ENCODE measurements around the gene SLC12A9. TPM values are rescaled to one million over a fixed set of nuclear protein-coding genes. Genes with fewer than 3 reads are reported as not detected.

Gene SLC12A9
- total and polyA plus RNA-seq, 7 donors, result 2.2 to 4.7 (median 3.3) TPM

DNA sequence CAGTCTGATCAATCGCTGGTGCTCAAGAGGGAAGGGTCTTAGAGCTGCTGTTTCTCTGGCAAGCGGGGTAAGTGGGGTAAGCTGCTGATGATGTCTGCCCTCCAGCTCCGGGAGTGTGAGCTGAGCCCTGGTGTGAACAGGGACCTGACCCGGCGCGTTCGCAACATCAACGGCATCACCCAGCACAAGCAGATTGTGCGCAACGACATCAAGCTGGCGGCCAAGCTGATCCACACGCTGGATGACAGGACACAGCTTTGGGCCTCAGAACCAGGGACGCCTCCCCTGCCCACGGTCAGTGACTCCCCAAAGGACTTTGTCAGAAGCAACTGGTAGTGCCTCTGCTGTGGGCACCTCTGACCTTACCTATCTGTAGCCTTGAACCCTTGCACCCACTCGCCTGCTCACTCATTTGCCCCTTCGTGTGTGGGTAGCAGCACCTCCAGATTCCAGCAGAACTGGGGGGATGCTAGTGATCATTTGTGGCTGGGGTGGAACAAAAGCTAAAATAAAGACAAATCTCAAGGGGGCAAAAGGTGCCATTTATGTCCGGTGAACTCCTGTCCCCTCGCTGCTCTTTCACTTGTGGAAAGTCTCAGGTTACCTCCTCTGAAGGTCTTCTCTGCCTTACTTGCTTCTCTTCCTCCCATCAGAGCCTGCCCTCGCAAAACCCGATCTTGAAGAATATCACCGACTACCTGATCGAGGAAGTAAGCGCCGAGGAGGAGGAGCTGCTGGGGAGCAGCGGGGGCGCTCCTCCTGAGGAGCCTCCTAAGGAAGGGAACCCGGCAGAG lies 33.8 kb downstream of the SLC12A9 start:
- H3K4me1 ChIP-seq, result peaks cover 21% of the 10 kb centered on the region
- TF ChIP-seq, protein P1, sequence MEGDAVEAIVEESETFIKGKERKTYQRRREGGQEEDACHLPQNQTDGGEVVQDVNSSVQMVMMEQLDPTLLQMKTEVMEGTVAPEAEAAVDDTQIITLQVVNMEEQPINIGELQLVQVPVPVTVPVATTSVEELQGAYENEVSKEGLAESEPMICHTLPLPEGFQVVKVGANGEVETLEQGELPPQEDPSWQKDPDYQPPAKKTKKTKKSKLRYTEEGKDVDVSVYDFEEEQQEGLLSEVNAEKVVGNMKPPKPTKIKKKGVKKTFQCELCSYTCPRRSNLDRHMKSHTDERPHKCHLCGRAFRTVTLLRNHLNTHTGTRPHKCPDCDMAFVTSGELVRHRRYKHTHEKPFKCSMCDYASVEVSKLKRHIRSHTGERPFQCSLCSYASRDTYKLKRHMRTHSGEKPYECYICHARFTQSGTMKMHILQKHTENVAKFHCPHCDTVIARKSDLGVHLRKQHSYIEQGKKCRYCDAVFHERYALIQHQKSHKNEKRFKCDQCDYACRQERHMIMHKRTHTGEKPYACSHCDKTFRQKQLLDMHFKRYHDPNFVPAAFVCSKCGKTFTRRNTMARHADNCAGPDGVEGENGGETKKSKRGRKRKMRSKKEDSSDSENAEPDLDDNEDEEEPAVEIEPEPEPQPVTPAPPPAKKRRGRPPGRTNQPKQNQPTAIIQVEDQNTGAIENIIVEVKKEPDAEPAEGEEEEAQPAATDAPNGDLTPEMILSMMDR (IDR thresholded peaks at IDR 0.05), result no peak
- peaks cover 16 to 74% of the 10 kb centered on the region in 2 donors for H3K36me3 ChIP-seq (ENCODE audit: insufficient read depth in 1 of 2, low read depth in 1 of 2)
- no peak for ATAC-seq
- H3K27ac ChIP-seq, result no peak overlapping the region
- intact Hi-C loops (cut with DNase I), result loop anchor here in 1 of 2 donors (10.0 kb wide), 1 partner anchor 358 kb away; the partner anchor contains the start of gene FIS1
- H3K27me3 ChIP-seq (ENCODE audit: insufficient read depth in 3 of 3, low read length in 2 of 3), result no peaks in the 10 kb centered on the region
- H3K4me3 ChIP-seq, result no peak overlapping the region
- no peak for DNase-seq
- 80 to 85% (median 83%) methylated on average over 27 of the region's 27 CpGs for WGBS, 3 donors
- no peaks in the 10 kb centered on the region for H3K9me3 ChIP-seq

GRCh38 chr7:100886936-100887515 lies 34.5 kb downstream of the SLC12A9 start:
- ATAC-seq, result no peak
- intact Hi-C loops (cut with DNase I), result loop anchor here in 1 of 2 donors (10.0 kb wide), 1 partner anchor 358 kb away; the partner anchor contains the start of gene FIS1
- Histone ChIP-seq H3K4me1 (peaks cover 21% of the 10 kb centered on the region), H3K4me3 (no peak overlapping the region), H3K27ac (peak overlapping the region; percentile 89), H3K36me3 (ENCODE audit: insufficient read depth in 1 of 2, low read depth in 1 of 2) (peaks cover 11 to 67% of the 10 kb centered on the region in 2 donors), H3K9me3 (no peaks in the 10 kb centered on the region), H3K27me3 (ENCODE audit: insufficient read depth in 3 of 3, low read length in 2 of 3) (no peaks in the 10 kb centered on the region)
- TF ChIP-seq, protein P1 (IDR thresholded peaks at IDR 0.05), result no peak
- no peak for DNase-seq
- WGBS, 3 donors, result 73 to 78% (median 75%) methylated on average over 25 of the region's 25 CpGs

GRCh38 chr7:100887516-100888290 lies 35.2 kb downstream of the SLC12A9 start:
- Histone ChIP-seq H3K27ac (peak overlapping the region; percentile 89), H3K4me3 (peak overlapping the region; percentile 77), H3K4me1 (peaks cover 21% of the 10 kb centered on the region), H3K27me3 (ENCODE audit: insufficient read depth in 3 of 3, low read length in 2 of 3) (no peaks in the 10 kb centered on the region), H3K9me3 (no peaks in the 10 kb centered on the region), H3K36me3 (ENCODE audit: insufficient read depth in 1 of 2, low read depth in 1 of 2) (peaks cover 11 to 60% of the 10 kb centered on the region in 2 donors)
- intact Hi-C loops (cut with DNase I), result loop anchor here in 1 of 2 donors (10.0 kb wide), 1 partner anchor 357 kb away; the partner anchor contains the start of gene FIS1
- WGBS, 3 donors, result 54 to 61% (median 56%) methylated on average over 21 of the region's 21 CpGs
- DNase-seq (no peak), ATAC-seq (no peak)
- TF ChIP-seq, protein P1 (IDR thresholded peaks at IDR 0.05), result no peak

- no peak for DNase-seq
- H3K4me3 ChIP-seq, result peak overlapping the region; percentile 77
- intact Hi-C loops (cut with DNase I), result loop anchor here in 1 of 2 donors (10.0 kb wide), 1 partner anchor 356 kb away; the partner anchor contains the start of gene FIS1
- TF ChIP-seq, protein P1 (IDR thresholded peaks at IDR 0.05), result no peak
- no peaks in the 10 kb centered on the region for H3K27me3 ChIP-seq (ENCODE audit: insufficient read depth in 3 of 3, low read length in 2 of 3)
- 44 to 61% (median 51%) methylated on average over 16 to 18 of the region's 18 CpGs for WGBS, 3 donors
- H3K9me3 ChIP-seq, result no peaks in the 10 kb centered on the region
- no peak for ATAC-seq
- H3K27ac ChIP-seq, result peak overlapping the region; percentile 89
- H3K36me3 ChIP-seq (ENCODE audit: insufficient read depth in 1 of 2, low read depth in 1 of 2), result peaks cover 11 to 53% of the 10 kb centered on the region in 2 donors
- peaks cover 27% of the 10 kb centered on the region for H3K4me1 ChIP-seq
Observed at GRCh38 chr7:100888291-100888987, 35.9 kb downstream of the SLC12A9 start.
